NCI-H2171 treated with DMSO at 0.1 percent for 48 hours (cell line): Measurements from ENCODE around the gene FARP2.
"Not testable (repeated sequence)": the region's sequence is repeated elsewhere in the genome, so short reads cannot be mapped to it uniquely, and the experiment has no call there.

Source experiments
- DNase-seq: peaks from one replicate; lab custom pipeline; 2025; lab: John Stamatoyannopoulos, UW

The FARP2 gene, protein sequence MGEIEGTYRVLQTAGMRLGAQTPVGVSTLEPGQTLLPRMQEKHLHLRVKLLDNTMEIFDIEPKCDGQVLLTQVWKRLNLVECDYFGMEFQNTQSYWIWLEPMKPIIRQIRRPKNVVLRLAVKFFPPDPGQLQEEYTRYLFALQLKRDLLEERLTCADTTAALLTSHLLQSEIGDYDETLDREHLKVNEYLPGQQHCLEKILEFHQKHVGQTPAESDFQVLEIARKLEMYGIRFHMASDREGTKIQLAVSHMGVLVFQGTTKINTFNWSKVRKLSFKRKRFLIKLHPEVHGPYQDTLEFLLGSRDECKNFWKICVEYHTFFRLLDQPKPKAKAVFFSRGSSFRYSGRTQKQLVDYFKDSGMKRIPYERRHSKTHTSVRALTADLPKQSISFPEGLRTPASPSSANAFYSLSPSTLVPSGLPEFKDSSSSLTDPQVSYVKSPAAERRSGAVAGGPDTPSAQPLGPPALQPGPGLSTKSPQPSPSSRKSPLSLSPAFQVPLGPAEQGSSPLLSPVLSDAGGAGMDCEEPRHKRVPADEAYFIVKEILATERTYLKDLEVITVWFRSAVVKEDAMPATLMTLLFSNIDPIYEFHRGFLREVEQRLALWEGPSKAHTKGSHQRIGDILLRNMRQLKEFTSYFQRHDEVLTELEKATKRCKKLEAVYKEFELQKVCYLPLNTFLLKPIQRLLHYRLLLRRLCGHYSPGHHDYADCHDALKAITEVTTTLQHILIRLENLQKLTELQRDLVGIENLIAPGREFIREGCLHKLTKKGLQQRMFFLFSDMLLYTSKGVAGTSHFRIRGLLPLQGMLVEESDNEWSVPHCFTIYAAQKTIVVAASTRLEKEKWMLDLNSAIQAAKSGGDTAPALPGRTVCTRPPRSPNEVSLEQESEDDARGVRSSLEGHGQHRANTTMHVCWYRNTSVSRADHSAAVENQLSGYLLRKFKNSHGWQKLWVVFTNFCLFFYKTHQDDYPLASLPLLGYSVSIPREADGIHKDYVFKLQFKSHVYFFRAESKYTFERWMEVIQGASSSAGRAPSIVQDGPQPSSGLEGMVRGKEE

GRCh38 chr2:241355983-241356870 lies at the start of gene FARP2:
Gene FARP2 (plus strand): TSS chr2:241356285. CDS start chr2:241373108, 16,823 bp downstream.
- peak; percentile 94 for DNase-seq

GRCh38 chr2:241307055-241307454 lies 49.0 kb upstream of the FARP2 start:
- no peak for DNase-seq

GRCh38 chr2:241308267-241308666 lies 47.8 kb upstream of the FARP2 start:
- no peak for DNase-seq

GRCh38 chr2:241308832-241309500 lies 47.1 kb upstream of the FARP2 start:
- DNase-seq: no peak

DNA sequence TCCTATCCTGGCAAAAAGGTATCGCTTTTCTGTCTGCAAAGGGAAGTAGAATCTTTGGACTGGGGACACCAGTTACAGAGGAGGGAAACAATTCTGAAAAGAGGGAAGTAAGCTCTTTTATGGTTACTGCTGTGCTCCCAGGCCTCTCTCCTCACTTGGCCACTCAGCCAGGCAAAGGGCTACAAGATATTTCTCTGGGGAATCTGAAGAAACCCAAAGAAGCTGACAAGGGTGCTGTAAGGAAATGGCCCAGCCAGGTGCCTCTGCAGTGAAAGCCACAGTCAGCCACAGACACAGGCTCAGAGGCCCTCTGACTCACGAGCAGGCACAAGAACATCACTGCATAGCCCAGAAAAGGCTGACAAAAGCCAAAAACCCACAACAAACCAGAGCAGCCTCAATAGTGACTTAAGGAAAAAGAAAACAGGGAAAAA lies 46.4 kb upstream of the FARP2 start:
- DNase-seq: no peak

GRCh38 chr2:241310917-241311566 lies 45.0 kb upstream of the FARP2 start:
- no peak for DNase-seq

DNA sequence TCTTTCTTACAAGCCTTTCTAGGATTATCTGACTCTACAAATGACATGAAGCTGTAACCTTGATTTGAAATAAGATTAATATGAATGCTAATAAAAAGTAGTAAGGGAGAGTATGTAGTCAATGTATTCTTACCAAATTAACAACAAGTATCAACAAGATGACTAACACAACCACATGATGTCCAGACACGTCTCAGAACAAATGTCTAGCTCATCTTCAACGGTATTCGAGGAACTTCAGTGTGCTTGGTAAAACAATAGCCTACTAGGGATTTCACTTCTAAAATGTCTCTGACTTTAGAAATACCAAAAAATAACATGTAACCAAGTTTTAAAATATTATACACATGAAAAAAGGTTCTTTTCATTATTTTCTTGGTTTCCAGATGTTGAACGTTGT lies 44.0 kb upstream of the FARP2 start:
- DNase-seq: no peak

- no peak for DNase-seq
These were observed 42.5 kb upstream of the FARP2 start for GRCh38 chr2:241313543-241314095.

GRCh38 chr2:241314226-241315092 lies 41.6 kb upstream of the FARP2 start:
- DNase-seq: peak; percentile 34

GRCh38 chr2:241315093-241315878 lies 40.8 kb upstream of the FARP2 start, which contains the start of gene HDLBP:
Gene HDLBP (minus strand): TSS chr2:241315672. CDS start chr2:241266869, 48,803 bp downstream.
- DNase-seq: peak; percentile 86

- peak; percentile 54 for DNase-seq
These were observed 40.0 kb upstream of the FARP2 start, which contains the start of gene SEPTIN2 for GRCh38 chr2:241315879-241316631. Gene SEPTIN2 (plus strand): TSS chr2:241315925. CDS start chr2:241324233, 8,308 bp downstream.

- DNase-seq: no peak
These were observed 39.3 kb upstream of the FARP2 start for GRCh38 chr2:241316825-241317224.

GRCh38 chr2:241317391-241317790 lies 38.7 kb upstream of the FARP2 start:
- DNase-seq: no peak

GRCh38 chr2:241318830-241319229 lies 37.3 kb upstream of the FARP2 start:
- not testable (repeated sequence) for DNase-seq

DNA sequence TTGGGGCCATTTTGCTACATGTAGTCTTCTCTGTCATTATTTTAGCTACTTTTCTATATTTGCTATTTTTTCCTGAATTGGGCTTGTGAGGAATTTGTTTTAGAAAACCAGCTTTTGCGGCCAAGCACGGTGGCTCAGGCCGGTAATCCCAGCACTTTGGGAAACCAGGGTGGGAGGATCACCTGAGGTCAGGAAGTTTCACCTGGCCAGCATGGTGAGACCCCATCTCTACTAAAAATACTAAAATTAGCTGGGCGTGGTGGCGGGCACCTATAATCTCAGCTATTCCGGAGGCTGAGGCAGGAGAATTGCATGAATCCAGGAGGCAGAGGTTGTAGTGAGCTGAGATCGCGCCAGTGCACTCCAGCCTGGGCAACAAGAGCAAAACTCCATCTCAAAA lies 35.7 kb upstream of the FARP2 start:
- no peak for DNase-seq

DNA sequence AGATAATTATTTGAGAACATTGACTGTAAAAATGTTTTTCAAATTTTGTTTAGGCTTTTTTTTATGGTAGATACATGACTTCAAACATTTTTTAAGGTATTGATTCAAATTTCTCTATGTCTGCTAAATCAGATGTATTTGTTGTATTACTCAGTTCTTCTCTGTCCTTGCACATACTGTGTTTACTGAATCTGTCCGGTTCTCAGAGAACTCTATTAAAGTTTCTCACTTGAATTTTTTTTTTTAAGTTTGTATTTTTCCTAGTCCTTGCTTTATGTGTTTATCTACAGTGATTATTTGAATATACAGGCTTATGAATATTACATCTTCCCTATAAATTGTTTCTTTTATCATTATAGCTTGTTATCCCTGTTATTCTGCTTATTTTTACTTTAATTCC lies 35.1 kb upstream of the FARP2 start:
- no peak for DNase-seq

DNA sequence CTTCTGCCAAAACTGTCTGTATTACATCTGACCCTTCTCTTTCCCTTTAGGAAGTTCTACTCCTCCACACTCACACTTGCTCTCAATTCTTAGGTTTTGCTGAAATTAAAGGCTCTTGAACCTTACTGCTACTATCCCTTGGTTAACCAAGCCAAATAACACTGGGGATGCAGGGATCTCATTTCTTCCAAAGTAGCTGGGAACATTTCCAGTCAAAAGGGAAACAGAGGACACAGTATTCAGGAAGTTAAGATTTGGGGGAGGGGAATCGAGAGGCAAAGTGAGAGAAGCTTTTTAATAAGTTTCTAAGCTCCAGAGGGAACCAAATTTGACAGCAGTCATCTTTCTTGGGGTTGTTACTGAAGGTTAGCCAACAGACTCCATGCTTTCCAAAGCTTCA lies 34.2 kb upstream of the FARP2 start:
- DNase-seq: no peak
